Hepatocyte (in vitro differentiated cells): Measurements from ENCODE around the gene SPDYE2B.
"Not testable (repeated sequence)": the region's sequence is repeated elsewhere in the genome, so short reads cannot be mapped to it uniquely, and the experiment has no call there.

Experiments
- CTCF ChIP-seq: fragments of 200-600 bp; sonication (generic); IDR thresholded peaks from 2 replicates; pipeline ENCODE4 v1.5.1; 2016; ENCODE audit warnings: antibody characterized with exemption, mild to moderate bottlenecking; ENCODE audit not compliant: poor library complexity
- EZH2 ChIP-seq: fragments of 200-600 bp; sonication (generic); IDR thresholded peaks from 2 replicates; pipeline ENCODE4 v1.6.1; 2016; ENCODE audit warnings: antibody characterized with exemption, mild to moderate bottlenecking, borderline replicate concordance
- EZH2phosphoT487 ChIP-seq: fragments of 200-600 bp; sonication (generic); IDR thresholded peaks from one replicate; pipeline ENCODE4 v1.6.1; 2018; ENCODE audit warnings: antibody characterized with exemption, mild to moderate bottlenecking, low read depth, moderate library complexity; ENCODE audit not compliant: unreplicated experiment, severe bottlenecking

- TF ChIP-seq CTCF, EZH2, EZH2phosphoT487: not testable (repeated sequence)
Observed at GRCh38 chr7:102689436-102690282, 39.5 kb downstream of the SPDYE2B start.
